HuH-7.5 (cell line): ENCODE data around the gene RAB22A.
"Not testable (repeated sequence)": the region's sequence is repeated elsewhere in the genome, so short reads cannot be mapped to it uniquely, and the experiment has no call there.

Experiments
- DNase-seq: peaks from one replicate; pipeline ENCODE4 v3.0.0; 2011; ENCODE audit warnings: low spot score

Gene RAB22A

DNA sequence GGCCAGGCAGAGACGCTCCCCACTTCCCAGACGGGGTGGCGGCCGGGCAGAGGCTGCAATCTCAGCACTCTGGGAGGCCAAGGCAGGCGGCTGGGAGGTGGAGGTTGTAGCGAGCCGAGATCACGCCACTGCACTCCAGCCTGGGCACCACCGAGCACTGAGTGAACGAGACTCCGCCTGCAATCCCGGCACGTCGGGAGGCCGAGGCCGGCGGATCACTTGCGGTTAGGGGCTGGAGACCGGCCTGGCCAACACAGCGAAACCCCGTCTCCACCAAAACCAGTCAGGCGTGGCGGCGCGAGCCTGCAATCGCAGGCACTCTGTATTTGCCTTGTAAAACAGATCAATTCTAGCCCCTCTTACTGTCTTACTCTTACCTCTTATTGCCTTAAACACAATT is 105.3 kb downstream of the RAB22A start:
- not testable (repeated sequence) for DNase-seq

DNA sequence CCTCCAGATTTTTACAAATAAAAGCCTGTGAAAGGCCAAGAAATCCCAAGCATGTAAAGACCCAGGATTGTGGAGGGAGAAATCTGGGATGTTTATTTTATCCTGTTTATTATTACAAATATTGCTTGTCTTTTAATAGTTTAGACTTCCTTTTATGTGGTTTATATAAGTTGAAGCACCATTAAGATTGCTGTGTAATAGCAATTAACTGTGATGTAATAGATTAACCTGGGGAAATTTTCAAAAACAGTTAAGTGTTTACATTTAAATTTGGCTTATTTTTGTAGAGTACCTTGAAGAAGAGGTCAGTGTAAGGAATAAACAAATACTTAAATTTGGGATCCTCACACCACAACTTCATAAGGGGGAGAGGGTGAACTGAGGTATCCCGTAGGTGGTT is 106.5 kb downstream of the RAB22A start:
- no peak for DNase-seq

DNA sequence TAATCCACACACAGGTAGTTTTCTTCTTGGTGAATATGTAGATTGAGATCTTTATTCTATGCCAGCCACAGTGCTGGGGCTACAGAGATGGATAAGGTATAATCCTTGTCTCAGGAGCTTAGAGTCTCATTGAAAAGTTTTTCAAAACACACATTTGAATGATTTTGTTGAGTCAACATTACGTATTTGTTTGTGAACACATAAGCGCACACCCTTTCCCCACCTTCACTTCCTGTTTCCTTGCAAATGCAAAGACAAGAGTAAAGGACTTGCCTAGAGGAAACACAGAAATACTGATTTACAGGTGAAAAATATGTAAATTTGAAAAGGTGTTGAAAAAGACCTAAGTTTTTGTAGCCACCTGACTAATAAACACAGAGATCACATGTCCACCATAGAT is 107.3 kb downstream of the RAB22A start:
- DNase-seq = no peak
